Measurements from ENCODE around the gene ERI2.

The ERI2 gene

GRCh38 chr16:20839504-20839903 is 33.2 kb upstream of the ERI2 start:
- no peaks in the 10 kb centered on the region for H3K4me1 ChIP-seq (ENCODE audit: control insufficient read depth, insufficient read depth, low read length)

GRCh38 chr16:20838240-20838639 is 32.0 kb upstream of the ERI2 start:
- Histone ChIP-seq H3K9me3 (ENCODE audit: control insufficient read depth, low read length) (no peaks in the 10 kb centered on the region), H3K4me3 (ENCODE audit: low read length) (no peak overlapping the region), H3K4me1 (ENCODE audit: control insufficient read depth, insufficient read depth, low read length) (no peaks in the 10 kb centered on the region), H3K9ac (ENCODE audit: low read length) (no peak overlapping the region), H3K36me3 (ENCODE audit: control insufficient read depth, insufficient read depth, low read length) (no peaks in the 10 kb centered on the region), H3K27me3 (ENCODE audit: control insufficient read depth, insufficient read depth, low read length) (no peaks in the 10 kb centered on the region)

More at GRCh38 chr16:20839504-20839903, 33.2 kb upstream of the ERI2 start:
- no peak overlapping the region for H3K9ac ChIP-seq (ENCODE audit: low read length)
- H3K4me3 ChIP-seq (ENCODE audit: low read length), result no peak overlapping the region
- no peaks in the 10 kb centered on the region for H3K36me3 ChIP-seq (ENCODE audit: control insufficient read depth, insufficient read depth, low read length)
- H3K9me3 ChIP-seq (ENCODE audit: control insufficient read depth, low read length), result no peaks in the 10 kb centered on the region
- H3K27me3 ChIP-seq (ENCODE audit: control insufficient read depth, insufficient read depth, low read length), result no peaks in the 10 kb centered on the region

- Histone ChIP-seq H3K9me3 (ENCODE audit: control insufficient read depth, low read length) (no peaks in the 10 kb centered on the region), H3K9ac (ENCODE audit: low read length) (no peak overlapping the region), H3K36me3 (ENCODE audit: control insufficient read depth, insufficient read depth, low read length) (no peaks in the 10 kb centered on the region), H3K4me1 (ENCODE audit: control insufficient read depth, insufficient read depth, low read length) (no peaks in the 10 kb centered on the region), H3K27me3 (ENCODE audit: control insufficient read depth, insufficient read depth, low read length) (no peaks in the 10 kb centered on the region), H3K4me3 (ENCODE audit: low read length) (no peak overlapping the region)
Measured at GRCh38 chr16:20833086-20833485, 26.8 kb upstream of the ERI2 start.

- Histone ChIP-seq H3K27me3 (ENCODE audit: control insufficient read depth, insufficient read depth, low read length) (no peaks in the 10 kb centered on the region), H3K4me1 (ENCODE audit: control insufficient read depth, insufficient read depth, low read length) (peaks cover 10% of the 10 kb centered on the region), H3K4me3 (ENCODE audit: low read length) (no peak overlapping the region), H3K9ac (ENCODE audit: low read length) (no peak overlapping the region), H3K9me3 (ENCODE audit: control insufficient read depth, low read length) (no peaks in the 10 kb centered on the region), H3K36me3 (ENCODE audit: control insufficient read depth, insufficient read depth, low read length) (no peaks in the 10 kb centered on the region)
Measured at GRCh38 chr16:20830372-20830771, 24.1 kb upstream of the ERI2 start.

- H3K9me3 ChIP-seq (ENCODE audit: control insufficient read depth, low read length), result no peaks in the 10 kb centered on the region
- no peak overlapping the region for H3K4me3 ChIP-seq (ENCODE audit: low read length)
- no peak overlapping the region for H3K9ac ChIP-seq (ENCODE audit: low read length)
- no peaks in the 10 kb centered on the region for H3K27me3 ChIP-seq (ENCODE audit: control insufficient read depth, insufficient read depth, low read length)
- H3K4me1 ChIP-seq (ENCODE audit: control insufficient read depth, insufficient read depth, low read length), result peaks cover 10% of the 10 kb centered on the region
- H3K36me3 ChIP-seq (ENCODE audit: control insufficient read depth, insufficient read depth, low read length), result no peaks in the 10 kb centered on the region
Measured at GRCh38 chr16:20829536-20829935, 23.3 kb upstream of the ERI2 start.

DNA sequence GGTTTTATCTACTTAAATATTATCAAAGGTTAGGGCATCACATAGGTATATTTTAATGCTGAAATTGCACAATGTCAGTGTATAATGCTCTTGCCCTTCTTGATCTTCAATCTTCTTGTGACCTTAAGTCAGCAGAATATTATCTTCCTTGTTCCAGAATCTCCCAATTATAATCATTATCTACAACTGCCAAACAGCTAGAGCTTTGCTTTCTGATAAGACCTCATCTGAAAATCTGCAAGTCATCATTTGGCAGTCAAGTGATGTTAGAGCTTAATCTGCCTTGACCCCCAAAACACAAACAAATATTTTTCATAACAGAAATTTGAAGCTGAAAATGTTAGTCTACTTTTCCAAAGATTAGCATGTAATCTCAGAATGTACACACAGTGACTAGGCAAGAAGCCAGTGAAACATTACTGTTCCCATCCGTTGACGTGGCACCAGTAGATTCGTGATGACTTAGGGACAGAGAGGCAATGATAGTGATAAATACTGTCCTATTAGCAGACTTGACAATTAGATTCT is 19.8 kb upstream of the ERI2 start:
- Histone ChIP-seq H3K9me3 (ENCODE audit: control insufficient read depth, low read length) (no peaks in the 10 kb centered on the region), H3K4me1 (ENCODE audit: control insufficient read depth, insufficient read depth, low read length) (peaks cover 10% of the 10 kb centered on the region)

GRCh38 chr16:20822521-20823325 is 16.5 kb upstream of the ERI2 start:
- H3K4me3 ChIP-seq (ENCODE audit: low read length), result no peak overlapping the region
- H3K9ac ChIP-seq (ENCODE audit: low read length), result no peak overlapping the region
- peaks cover 10% of the 10 kb centered on the region for H3K4me1 ChIP-seq (ENCODE audit: control insufficient read depth, insufficient read depth, low read length)
- no peaks in the 10 kb centered on the region for H3K27me3 ChIP-seq (ENCODE audit: control insufficient read depth, insufficient read depth, low read length)
- H3K36me3 ChIP-seq (ENCODE audit: control insufficient read depth, insufficient read depth, low read length), result no peaks in the 10 kb centered on the region
- no peaks in the 10 kb centered on the region for H3K9me3 ChIP-seq (ENCODE audit: control insufficient read depth, low read length)

More for the DNA sequence above, 19.8 kb upstream of the ERI2 start:
- Histone ChIP-seq H3K36me3 (ENCODE audit: control insufficient read depth, insufficient read depth, low read length) (no peaks in the 10 kb centered on the region), H3K27me3 (ENCODE audit: control insufficient read depth, insufficient read depth, low read length) (no peaks in the 10 kb centered on the region), H3K9ac (ENCODE audit: low read length) (no peak overlapping the region), H3K4me3 (ENCODE audit: low read length) (no peak overlapping the region)

DNA sequence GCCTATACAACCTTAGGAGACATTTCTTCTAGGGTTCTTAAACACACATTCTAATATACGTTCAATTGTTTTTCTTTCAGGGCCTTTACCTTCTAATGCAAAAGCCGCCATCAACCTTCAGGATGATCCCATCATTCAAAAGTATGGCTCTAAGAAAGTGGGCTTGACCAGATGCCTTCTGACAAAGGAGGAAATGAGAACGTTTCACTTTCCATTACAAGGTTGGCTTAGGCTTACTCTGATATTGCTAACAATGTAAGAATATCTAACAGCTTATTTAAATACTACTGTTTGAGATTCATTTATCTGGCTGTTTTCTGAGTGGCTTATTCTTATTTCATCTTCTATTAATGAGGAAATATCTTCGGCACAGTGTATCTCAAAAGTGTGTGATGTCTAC is 15.4 kb upstream of the ERI2 start:
- Histone ChIP-seq H3K9ac (ENCODE audit: low read length) (no peak overlapping the region), H3K9me3 (ENCODE audit: control insufficient read depth, low read length) (no peaks in the 10 kb centered on the region), H3K4me3 (ENCODE audit: low read length) (no peak overlapping the region), H3K4me1 (ENCODE audit: control insufficient read depth, insufficient read depth, low read length) (peaks cover 10% of the 10 kb centered on the region), H3K27me3 (ENCODE audit: control insufficient read depth, insufficient read depth, low read length) (no peaks in the 10 kb centered on the region), H3K36me3 (ENCODE audit: control insufficient read depth, insufficient read depth, low read length) (no peaks in the 10 kb centered on the region)

GRCh38 chr16:20818929-20819585 is 12.8 kb upstream of the ERI2 start:
- no peak overlapping the region for H3K9ac ChIP-seq (ENCODE audit: low read length)
- no peak overlapping the region for H3K4me3 ChIP-seq (ENCODE audit: low read length)
- H3K36me3 ChIP-seq (ENCODE audit: control insufficient read depth, insufficient read depth, low read length), result no peaks in the 10 kb centered on the region
- H3K4me1 ChIP-seq (ENCODE audit: control insufficient read depth, insufficient read depth, low read length), result no peaks in the 10 kb centered on the region
- H3K27me3 ChIP-seq (ENCODE audit: control insufficient read depth, insufficient read depth, low read length), result no peaks in the 10 kb centered on the region
- no peaks in the 10 kb centered on the region for H3K9me3 ChIP-seq (ENCODE audit: control insufficient read depth, low read length)

- Histone ChIP-seq H3K4me3 (ENCODE audit: low read length) (no peak overlapping the region), H3K4me1 (ENCODE audit: control insufficient read depth, insufficient read depth, low read length) (peaks cover 15% of the 10 kb centered on the region), H3K27me3 (ENCODE audit: control insufficient read depth, insufficient read depth, low read length) (no peaks in the 10 kb centered on the region), H3K36me3 (ENCODE audit: control insufficient read depth, insufficient read depth, low read length) (no peaks in the 10 kb centered on the region), H3K9ac (ENCODE audit: low read length) (no peak overlapping the region), H3K9me3 (ENCODE audit: control insufficient read depth, low read length) (no peaks in the 10 kb centered on the region)
Measured at GRCh38 chr16:20814784-20815183, 8.5 kb upstream of the ERI2 start.

- Histone ChIP-seq H3K4me3 (ENCODE audit: low read length) (no peak overlapping the region), H3K27me3 (ENCODE audit: control insufficient read depth, insufficient read depth, low read length) (no peaks in the 10 kb centered on the region), H3K4me1 (ENCODE audit: control insufficient read depth, insufficient read depth, low read length) (peaks cover 15% of the 10 kb centered on the region), H3K9me3 (ENCODE audit: control insufficient read depth, low read length) (no peaks in the 10 kb centered on the region), H3K9ac (ENCODE audit: low read length) (no peak overlapping the region), H3K36me3 (ENCODE audit: control insufficient read depth, insufficient read depth, low read length) (no peaks in the 10 kb centered on the region)
Measured at GRCh38 chr16:20812510-20812909, 6.2 kb upstream of the ERI2 start.

GRCh38 chr16:20811889-20812439 is 5.7 kb upstream of the ERI2 start:
- no peak overlapping the region for H3K4me3 ChIP-seq (ENCODE audit: low read length)
- no peak overlapping the region for H3K9ac ChIP-seq (ENCODE audit: low read length)
- no peaks in the 10 kb centered on the region for H3K9me3 ChIP-seq (ENCODE audit: control insufficient read depth, low read length)
- H3K36me3 ChIP-seq (ENCODE audit: control insufficient read depth, insufficient read depth, low read length), result no peaks in the 10 kb centered on the region
- peaks cover 18% of the 10 kb centered on the region for H3K4me1 ChIP-seq (ENCODE audit: control insufficient read depth, insufficient read depth, low read length)
- no peaks in the 10 kb centered on the region for H3K27me3 ChIP-seq (ENCODE audit: control insufficient read depth, insufficient read depth, low read length)
